ENCODE data around the gene RORB. TPM values are rescaled to one million over a fixed set of nuclear protein-coding genes. Genes with fewer than 3 reads are reported as not detected.
A peak's percentile ranks its signal among the peaks of the same experiment; 100 is the strongest.

RORB gene
- total RNA-seq, 6 experiments from 2014 or later = not detected

- no peak overlapping the region for H3K27ac Mint-ChIP-seq
- peaks cover 3% of the 10 kb centered on the region; the same call in 1 of the 2 replicates for H3K27me3 Mint-ChIP-seq (ENCODE audit: insufficient read depth)
- TF ChIP-seq CTCF (IDR thresholded peaks at IDR 0.05) = peak; percentile 82
- no peaks in the 10 kb centered on the region for H3K4me1 Mint-ChIP-seq (ENCODE audit: low read depth)
- H3K9me3 Mint-ChIP-seq = no peaks in the 10 kb centered on the region
- no peaks in the 10 kb centered on the region for H3K36me3 Mint-ChIP-seq (ENCODE audit: low read depth)
- no peak overlapping the region for H3K4me3 Mint-ChIP-seq
- DNase-seq = peak; percentile 18
These were observed 73.9 kb downstream of the RORB start for GRCh38 chr9:74570879-74571512.

GRCh38 chr9:74573640-74574191 is 76.6 kb downstream of the RORB start:
- no peak overlapping the region for H3K27ac Mint-ChIP-seq
- DNase-seq = no peak
- no peaks in the 10 kb centered on the region for H3K4me1 Mint-ChIP-seq (ENCODE audit: low read depth)
- no peak for TF ChIP-seq CTCF (IDR thresholded peaks at IDR 0.05)
- H3K27me3 Mint-ChIP-seq (ENCODE audit: insufficient read depth) = peaks cover 3% of the 10 kb centered on the region; the same call in 1 of the 2 replicates
- H3K4me3 Mint-ChIP-seq = no peak overlapping the region
- H3K36me3 Mint-ChIP-seq (ENCODE audit: low read depth) = no peaks in the 10 kb centered on the region
- no peaks in the 10 kb centered on the region for H3K9me3 Mint-ChIP-seq

- H3K4me3 Mint-ChIP-seq = no peak overlapping the region
These were observed 79.0 kb downstream of the RORB start for GRCh38 chr9:74576176-74576575.

GRCh38 chr9:74577956-74578355 is 80.8 kb downstream of the RORB start:
- peak; percentile 49 for TF ChIP-seq CTCF (IDR thresholded peaks at IDR 0.05)
- Mint-ChIP-seq H3K36me3 (ENCODE audit: low read depth) (no peaks in the 10 kb centered on the region), H3K4me3 (no peak overlapping the region), H3K27me3 (ENCODE audit: insufficient read depth) (peaks cover 3% of the 10 kb centered on the region; the same call in 1 of the 2 replicates), H3K9me3 (no peaks in the 10 kb centered on the region), H3K27ac (no peak overlapping the region), H3K4me1 (ENCODE audit: low read depth) (no peaks in the 10 kb centered on the region)
- no peak for DNase-seq

More at GRCh38 chr9:74576176-74576575, 79.0 kb downstream of the RORB start:
- TF ChIP-seq CTCF (IDR thresholded peaks at IDR 0.05) = no peak
- Mint-ChIP-seq H3K27me3 (ENCODE audit: insufficient read depth) (peaks cover 3% of the 10 kb centered on the region; the same call in 1 of the 2 replicates), H3K4me1 (ENCODE audit: low read depth) (no peaks in the 10 kb centered on the region), H3K36me3 (ENCODE audit: low read depth) (no peaks in the 10 kb centered on the region), H3K27ac (no peak overlapping the region), H3K9me3 (no peaks in the 10 kb centered on the region)
- no peak for DNase-seq

GRCh38 chr9:74589576-74589975 is 92.4 kb downstream of the RORB start:
- no peaks in the 10 kb centered on the region for H3K27me3 Mint-ChIP-seq (ENCODE audit: insufficient read depth)
- TF ChIP-seq CTCF (IDR thresholded peaks at IDR 0.05) = no peak
- no peaks in the 10 kb centered on the region for H3K36me3 Mint-ChIP-seq (ENCODE audit: low read depth)
- no peak overlapping the region for H3K27ac Mint-ChIP-seq
- no peak overlapping the region for H3K4me3 Mint-ChIP-seq
- peaks cover 12% of the 10 kb centered on the region for H3K9me3 Mint-ChIP-seq
- DNase-seq = no peak
- no peaks in the 10 kb centered on the region for H3K4me1 Mint-ChIP-seq (ENCODE audit: low read depth)

Data from HFFc6 (cell line).